Activated effector memory CD4-positive, alpha-beta T cell treated with Interleukin-2 at 50 U/mL for 16 hours (primary cell): ENCODE measurements around the gene CCNYL1.
A peak's percentile ranks its signal among the peaks of the same experiment; 100 is the strongest.

Experiments used
- DNase-seq: peaks from one replicate; pipeline ENCODE4 v3.0.0-alpha.2; 2020

The CCNYL1 gene

DNA sequence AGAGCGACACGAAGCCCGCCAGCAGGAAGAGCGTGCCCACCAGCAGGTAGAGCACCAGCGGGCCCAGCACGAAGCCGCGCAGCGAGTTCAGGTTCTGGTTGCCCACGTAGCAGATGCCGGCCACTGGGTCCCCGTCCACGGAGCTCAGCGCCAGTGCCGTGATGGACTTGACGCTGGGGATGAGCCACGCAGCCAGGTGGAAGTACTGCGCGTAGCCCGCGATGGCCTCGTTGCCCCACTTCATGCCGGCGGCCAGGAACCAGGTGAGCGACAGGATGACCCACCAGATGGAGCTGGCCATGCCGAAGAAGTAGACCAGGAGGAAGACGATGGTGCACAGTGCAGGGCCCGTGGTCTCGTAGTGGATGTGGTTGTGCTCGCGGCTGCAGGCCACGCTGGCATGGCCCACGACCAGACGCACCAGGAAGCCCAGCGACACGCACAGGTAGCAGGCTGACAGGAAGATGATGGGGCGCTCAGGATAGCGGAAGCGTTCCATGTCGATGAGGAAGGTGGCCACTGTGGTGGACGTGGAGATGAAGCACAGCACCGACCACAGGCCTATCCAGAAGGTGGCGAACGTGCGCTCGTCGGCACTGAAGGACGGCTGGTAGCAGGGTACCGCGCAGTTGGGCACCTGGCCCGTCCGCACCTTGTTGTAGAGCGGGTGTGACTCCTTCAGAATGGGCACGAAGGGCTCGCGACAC, 56.2 kb downstream of the CCNYL1 start:
- DNase-seq, result no peak

DNA sequence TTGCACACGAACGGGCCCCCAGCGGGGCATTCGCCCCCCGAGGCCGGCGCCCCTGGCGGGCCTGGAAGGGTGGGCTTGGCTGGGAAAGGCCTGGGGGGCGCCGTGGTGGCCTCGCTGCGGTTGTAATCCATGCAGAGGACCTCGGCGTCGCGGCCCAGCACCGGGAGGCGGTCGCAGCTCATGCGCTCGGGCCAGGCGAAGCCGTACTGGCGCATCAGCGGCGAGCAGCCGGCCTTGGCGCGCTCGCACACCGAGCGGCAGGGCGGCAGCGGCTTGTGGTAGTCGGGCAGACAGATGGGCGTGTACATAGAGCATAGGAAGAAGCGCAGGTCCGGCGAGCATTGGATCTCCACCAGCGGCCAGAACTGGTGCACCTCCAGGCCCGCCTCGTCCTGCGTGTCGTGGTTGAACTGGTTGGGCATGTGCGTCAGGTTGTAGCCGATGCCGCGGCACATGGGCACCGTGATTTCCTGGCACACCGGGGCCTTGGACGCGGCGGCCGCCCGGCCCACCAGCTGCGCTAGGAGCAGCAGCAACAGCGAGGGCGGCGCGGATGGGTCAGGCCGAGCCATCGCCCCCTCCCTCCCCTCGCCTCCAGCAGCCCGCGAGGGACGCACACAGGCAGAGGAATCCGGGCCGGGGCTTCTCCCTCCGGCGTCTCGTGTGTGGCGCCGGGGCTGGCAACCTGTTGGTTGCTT, 56.9 kb downstream of the CCNYL1 start:
- DNase-seq, result peak; percentile 10

DNA sequence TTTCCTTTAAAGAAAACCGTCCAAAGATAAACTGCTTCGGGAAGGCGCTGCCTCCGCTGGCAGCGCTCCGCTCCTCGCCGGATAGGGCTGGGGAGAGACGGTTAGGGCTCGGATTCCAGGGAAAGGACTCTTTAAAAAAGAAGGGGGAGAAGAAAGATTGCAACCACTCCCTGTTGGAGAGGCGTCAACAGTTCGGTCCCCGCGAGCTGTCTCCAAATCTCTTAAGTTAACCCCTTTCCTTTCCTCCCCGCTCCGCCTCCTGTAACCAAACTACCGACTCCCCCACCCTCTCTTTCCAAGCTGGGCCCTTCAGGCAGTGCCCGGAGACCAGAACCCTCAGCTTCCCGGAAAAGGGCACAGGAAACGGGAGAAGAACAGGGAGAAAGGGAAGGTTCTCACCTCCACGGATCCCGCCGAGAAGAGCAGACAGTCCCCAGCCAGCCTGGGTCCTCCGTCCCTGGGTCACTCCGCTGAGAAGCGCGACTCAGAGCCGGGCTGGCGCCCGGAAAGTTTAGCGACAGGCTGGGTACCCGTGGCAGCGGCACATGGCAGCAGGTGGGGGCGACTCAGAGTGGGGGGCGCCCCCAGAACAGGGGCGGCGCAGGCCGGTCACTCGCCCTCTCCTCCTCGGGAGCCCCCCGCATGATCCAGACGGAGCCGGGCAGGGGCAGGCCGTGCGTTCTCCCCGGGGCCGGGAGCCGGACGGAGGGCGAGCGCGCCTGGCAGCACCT, 57.6 kb downstream of the CCNYL1 start:
- DNase-seq, result peak; percentile 7

DNA sequence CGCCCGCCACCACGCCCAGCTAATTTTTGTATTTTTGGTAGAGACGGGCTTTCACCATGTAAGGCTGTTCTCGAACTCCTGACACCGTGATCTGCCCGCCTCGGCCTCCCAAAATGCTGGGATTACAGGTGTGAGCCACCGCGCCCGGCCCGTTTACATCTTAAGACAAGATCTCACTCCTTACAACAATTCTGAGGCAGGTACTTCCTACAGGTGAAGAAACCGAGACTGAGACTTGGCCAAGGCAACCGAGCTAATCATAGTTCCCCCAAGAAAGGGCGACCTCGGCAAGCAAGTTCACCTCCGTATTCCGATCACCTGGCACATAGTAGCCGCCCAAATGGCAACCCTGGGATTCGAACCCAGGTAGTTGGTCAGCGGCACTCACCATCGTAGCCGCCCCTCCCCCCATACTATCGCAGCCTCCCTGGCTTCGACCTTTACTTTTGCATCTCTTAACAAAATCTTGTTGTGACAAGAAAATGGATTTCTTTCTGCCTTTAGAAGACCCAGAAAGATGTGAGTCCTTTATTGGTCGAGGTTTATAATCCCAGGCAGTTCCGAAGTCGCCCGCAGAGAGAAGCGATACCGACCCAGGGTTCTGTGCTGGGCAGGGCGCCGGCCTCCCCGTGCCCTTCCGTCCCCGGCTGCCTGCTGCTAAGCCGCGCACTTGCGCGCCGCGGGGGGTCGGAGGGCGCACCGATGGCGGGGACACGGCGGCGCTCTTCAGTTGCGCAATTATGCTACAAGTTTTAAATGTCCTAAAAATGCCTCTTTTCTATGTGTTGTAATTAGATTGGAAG, 59.4 kb downstream of the CCNYL1 start:
- no peak for DNase-seq

DNA sequence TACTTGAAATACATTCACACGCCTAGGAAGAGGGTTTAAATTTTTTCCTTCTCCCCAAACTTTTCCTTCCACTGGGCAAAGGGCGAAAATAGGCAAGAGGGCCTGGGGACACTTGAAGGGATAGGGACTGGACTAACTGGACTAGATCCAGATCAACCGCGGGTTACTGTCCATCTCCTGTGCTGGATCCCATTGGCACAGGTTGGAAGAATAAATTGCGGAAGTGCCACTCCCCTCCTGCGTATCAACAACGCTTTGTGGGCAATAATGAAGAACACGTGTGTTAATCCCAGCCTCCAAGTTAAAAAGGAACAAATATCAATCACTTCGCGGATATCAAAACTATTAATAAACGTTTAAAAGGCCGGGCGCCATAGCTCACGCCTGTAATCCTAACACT, 60.0 kb downstream of the CCNYL1 start:
- no peak for DNase-seq

- DNase-seq, result no peak
These were observed 60.8 kb downstream of the CCNYL1 start for GRCh38 chr2:207772081-207772843.

DNA sequence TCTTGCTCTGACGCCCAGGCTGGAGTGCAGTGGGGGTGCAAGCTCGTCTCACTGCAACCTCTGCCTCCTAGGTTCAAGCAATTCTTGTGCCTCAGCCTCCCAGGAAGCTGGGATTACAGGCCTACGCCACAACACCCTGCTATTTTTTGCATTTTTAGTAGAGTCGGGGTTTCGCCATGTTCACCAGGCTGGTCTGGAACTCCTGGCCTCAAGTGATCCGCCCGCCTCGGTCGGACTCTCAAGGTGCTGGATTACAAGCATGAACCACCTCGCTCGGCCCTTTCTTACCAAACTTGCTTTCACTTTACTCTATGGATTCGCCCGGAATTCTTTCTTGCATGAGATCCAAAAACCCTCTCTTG, 61.4 kb downstream of the CCNYL1 start:
- DNase-seq, result no peak

GRCh38 chr2:207775473-207775872, 64.0 kb downstream of the CCNYL1 start:
- DNase-seq, result no peak

DNA sequence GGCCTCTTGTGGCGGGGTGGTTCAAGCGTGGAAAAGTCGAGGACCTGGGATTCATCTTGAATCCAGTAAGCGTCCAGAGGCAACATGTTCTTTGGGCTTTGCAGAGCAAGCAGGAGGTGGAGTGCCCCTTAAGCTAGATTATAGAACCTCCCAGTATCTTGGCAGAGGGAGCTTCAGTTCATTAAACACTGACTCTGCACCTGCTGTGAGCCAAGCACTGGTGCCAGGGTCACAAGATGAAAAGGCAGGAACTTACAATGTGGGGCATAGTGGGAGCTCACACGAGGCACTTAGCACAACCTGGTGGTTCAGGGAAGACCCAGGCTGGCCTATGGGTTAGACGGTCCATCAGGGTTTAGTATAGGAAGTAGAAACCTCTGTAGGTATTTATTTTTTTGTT, 65.7 kb downstream of the CCNYL1 start:
- no peak for DNase-seq

DNA sequence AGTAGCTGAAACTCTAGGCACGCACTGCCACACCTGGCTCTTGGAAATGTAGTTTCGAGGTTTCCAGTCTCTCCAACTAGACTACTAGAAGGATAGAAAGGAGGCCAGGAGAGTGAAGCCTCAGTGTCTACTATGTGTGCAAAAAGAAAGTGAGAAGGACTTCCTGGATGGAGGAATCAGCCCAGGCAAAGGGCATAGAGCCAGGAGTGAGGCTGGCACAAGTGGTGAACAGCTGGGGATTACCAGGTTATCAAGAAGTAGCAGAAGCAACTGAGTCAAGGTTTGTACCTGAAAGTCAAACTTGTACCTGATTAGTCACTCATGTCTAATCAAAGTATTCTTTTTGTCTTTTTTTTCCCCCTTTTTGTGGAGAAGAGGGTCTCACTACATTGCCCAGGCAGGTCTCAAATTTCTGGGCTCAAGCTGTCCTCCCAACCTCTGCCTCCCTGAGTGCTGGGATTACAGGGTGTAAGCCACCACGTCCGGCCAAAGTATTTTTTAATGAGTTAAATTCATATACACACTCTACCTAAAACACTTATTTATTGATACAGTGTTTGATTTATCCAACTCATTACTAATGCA, 67.0 kb downstream of the CCNYL1 start:
- DNase-seq, result no peak

GRCh38 chr2:207779523-207779922, 68.1 kb downstream of the CCNYL1 start:
- DNase-seq, result no peak

DNA sequence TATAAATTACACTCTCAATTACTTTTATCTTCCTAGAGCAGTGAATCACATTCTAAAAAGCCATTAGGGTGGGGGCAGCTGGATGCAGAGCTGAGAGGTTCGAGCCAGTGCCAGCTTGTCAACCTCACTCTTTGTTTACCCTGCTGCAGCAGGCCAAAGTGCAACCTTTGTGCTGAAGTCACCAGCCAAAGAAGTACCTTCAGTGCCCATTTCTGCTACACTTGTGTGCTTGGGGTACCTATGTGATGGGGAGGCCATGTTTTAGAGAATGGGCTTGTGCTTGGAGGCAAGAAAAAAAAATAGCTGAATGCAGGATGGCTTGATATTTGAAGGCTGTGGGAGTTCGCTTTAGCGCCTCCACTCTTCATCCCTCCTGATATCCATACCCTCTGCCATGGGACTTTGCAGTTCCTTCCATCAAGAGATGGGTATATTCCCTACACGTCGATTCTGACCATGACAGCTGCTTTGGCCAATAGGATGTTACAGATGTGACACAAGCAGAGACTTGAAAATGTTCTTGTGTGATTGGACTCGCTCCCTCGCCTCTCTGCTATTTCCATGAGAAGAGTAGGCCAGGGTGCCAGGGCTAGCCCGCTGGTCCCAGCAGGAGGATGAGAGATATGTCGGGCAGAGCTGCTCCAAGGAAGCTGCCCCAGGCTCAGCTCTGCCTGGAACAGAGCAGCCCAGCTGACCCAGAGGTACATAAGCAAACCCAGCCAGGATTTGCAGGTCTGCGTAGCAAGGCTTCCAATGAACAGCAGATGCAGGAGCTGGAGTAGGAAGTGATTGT, 71.0 kb downstream of the CCNYL1 start:
- DNase-seq, result no peak

- no peak for DNase-seq
These were observed 72.1 kb downstream of the CCNYL1 start for GRCh38 chr2:207783514-207783913.

DNA sequence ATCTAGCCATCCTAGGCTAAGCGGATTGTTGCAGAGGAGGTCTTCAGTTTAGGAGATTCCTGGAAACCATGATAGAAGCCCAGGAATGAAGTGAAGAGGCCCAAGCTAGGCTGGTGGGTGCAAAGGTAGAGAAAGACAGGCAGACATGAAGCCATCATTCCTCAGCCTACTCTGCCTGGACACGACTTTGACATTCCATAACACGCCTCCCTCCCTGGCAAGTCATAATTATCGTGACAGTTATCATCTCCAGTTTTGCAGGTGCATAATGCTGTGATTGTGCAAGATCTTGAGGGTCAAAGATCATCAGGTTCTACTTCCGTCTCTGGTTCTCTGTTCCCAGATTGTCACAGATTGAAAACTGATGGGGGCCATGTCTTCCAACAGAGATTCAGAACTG, 73.5 kb downstream of the CCNYL1 start:
- DNase-seq, result no peak

DNA sequence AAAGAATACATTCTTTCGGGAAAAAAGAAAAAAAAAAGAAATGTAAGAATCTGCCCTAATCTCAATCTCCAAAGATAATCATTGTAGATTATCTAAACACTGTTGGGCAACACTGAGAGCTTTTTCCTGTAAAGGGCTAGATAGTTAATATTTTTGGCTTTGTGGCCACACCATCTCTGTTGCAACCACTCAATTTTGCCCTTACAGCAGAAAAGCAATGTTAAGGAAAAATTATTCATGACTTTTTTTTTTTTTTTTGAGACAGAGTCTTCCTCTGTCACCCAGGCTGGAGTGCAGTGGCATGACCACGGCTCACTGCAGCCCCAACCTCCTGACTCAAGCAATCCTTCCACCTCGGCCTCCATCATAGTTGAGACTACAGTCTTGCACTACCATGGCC, 75.6 kb downstream of the CCNYL1 start:
- no peak for DNase-seq

DNA sequence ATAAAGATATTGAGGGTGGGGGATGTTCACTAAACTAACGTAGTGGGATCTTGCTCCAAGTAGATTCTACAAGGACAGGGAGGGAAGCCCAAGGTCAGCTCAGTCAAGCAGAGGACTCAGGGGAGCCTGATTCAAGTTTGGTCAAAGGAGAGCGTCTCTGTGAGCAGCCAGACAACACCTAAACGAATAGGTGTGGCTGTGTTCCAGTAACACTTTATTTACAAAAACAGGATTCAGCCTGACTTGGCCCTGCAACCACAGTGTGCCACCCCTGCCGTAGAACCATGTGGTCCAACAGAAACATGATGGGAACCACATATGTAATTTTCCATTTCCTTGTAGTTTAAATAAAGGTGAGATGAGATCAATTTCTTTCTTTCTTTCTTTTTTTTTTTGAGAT, 76.4 kb downstream of the CCNYL1 start:
- DNase-seq, result no peak

DNA sequence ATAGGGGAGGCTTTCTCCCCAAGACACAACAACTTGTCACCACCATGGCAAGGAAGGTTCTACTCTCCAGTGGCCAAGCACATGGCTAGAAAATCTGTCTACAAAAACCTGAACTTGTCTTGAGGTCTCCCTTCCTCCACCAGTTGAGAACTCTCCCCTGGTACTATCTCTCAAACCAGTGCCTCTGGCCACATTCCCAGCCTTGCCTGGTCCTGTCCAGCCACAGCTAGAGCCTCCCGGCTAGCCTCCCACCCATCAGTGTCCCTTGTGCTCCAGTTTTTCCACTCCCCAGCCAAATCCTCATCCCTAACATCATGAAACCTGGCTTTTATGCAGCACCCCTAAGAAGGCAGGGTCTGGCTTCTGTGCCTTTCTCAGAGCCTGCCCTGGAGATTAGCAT, 79.5 kb downstream of the CCNYL1 start:
- DNase-seq, result no peak

DNA sequence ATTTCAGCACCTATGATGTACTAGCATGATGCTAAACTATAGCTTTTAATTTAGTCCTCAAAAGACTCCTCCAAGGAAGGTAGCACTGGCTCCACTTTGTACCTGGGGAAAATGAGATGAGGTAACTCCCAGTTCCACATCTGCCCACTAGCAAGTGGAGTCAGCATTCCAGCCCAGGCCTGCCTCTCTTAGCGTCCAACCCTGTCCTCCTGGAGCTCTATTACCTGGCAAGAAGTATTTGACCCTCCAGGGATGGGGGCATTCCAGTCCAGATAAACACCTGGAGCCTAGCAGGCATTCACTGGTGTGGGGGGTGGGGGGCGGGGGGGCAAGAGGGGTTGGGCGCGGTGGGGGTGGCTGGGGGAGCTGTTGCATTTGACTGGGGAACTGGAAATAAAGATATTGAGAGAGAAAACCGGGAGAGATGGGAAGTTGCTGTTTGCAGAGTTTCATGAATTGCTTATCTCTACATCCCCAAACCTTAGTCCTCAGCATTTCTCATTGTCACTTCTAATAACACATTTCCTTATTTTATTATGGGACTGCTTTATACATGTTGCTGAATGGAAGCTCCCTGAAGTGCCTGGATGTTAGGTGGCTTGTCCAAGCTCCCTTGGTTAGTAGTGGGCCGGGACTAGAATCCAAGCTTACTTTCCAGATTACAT, 80.3 kb downstream of the CCNYL1 start:
- DNase-seq, result no peak

DNA sequence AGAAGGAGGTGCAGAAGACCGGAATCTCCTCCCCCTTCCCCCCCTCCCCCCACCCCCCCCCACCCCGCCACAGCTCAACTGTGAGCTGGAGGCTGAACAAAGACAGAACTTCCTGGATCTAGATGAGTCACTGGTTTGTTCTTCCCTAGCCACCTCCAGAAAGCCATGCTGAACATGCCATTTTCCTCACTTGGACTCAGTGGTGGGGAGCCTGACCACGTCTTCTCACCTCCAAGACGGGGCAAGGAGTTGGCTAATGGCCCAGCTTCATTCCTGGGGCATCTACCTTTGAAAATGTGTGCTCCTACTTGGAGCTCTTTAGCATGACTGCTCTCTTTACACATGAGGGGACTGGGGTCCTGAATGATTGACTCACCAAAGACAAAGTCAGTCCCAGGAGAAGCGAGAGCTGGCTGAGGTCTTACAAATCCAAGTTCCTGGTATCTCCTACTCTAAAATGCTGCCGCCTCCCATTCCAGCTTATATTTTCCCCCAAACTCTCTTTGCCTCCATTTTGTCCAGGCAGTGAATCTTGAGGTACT, 80.9 kb downstream of the CCNYL1 start:
- DNase-seq, result no peak

- no peak for DNase-seq
These were observed 85.3 kb downstream of the CCNYL1 start for GRCh38 chr2:207796585-207797350.
